HEK293 (cell line): ENCODE measurements around the gene ZNF184.
A peak's percentile ranks its signal among the peaks of the same experiment; 100 is the strongest.

Experiments
- GFI1B ChIP-seq: fragments of 450-650 bp; formaldehyde crosslinking; IDR thresholded peaks from 2 replicates; pipeline ENCODE4 v1.5.1; 2016; ENCODE audit warnings: missing biosample characterization, missing genetic modification characterization
- HOXC10 ChIP-seq: sonication (generic); formaldehyde crosslinking; IDR thresholded peaks from 2 replicates; pipeline ENCODE4 v1.8.1; 2023; ENCODE audit warnings: mild to moderate bottlenecking, missing genetic modification reagents
- KLF10 ChIP-seq: fragments of 450-650 bp; IDR thresholded peaks from 2 replicates; pipeline ENCODE4 v1.5.1; 2018; ENCODE audit warnings: missing biosample characterization, mild to moderate bottlenecking, missing genetic modification characterization
- OVOL3 ChIP-seq: fragments of 450-650 bp; formaldehyde crosslinking; IDR thresholded peaks from 2 replicates; pipeline ENCODE4 v1.5.1; 2016; ENCODE audit warnings: missing biosample characterization, missing genetic modification characterization
- REPIN1 ChIP-seq: fragments of 450-650 bp; formaldehyde crosslinking; IDR thresholded peaks from 2 replicates; pipeline ENCODE4 v1.5.1; 2017; ENCODE audit warnings: missing biosample characterization, missing genetic modification characterization, low read depth
- SP3 ChIP-seq: fragments of 450-650 bp; formaldehyde crosslinking; IDR thresholded peaks from 2 replicates; pipeline ENCODE4 v1.5.1; 2016; ENCODE audit warnings: missing biosample characterization, missing genetic modification characterization
- ZFP69B ChIP-seq: fragments of 450-650 bp; formaldehyde crosslinking; IDR thresholded peaks from 2 replicates; pipeline ENCODE4 v1.5.1; 2016; ENCODE audit warnings: missing biosample characterization, missing genetic modification characterization
- ZNF184 ChIP-seq: fragments of 450-650 bp; IDR thresholded peaks from 2 replicates; pipeline ENCODE4 v1.5.1; 2018; ENCODE audit warnings: missing biosample characterization, mild to moderate bottlenecking, missing genetic modification characterization
- ZNF211 ChIP-seq: fragments of 450-650 bp; formaldehyde crosslinking; IDR thresholded peaks from 2 replicates; pipeline ENCODE4 v1.5.1; 2016; ENCODE audit warnings: low read depth, missing biosample characterization, missing genetic modification characterization
- ZNF26 ChIP-seq: fragments of 450-650 bp; formaldehyde crosslinking; IDR thresholded peaks from 2 replicates; pipeline ENCODE4 v1.5.1; 2016; ENCODE audit warnings: missing biosample characterization, missing genetic modification characterization
- ZNF266 ChIP-seq: fragments of 450-650 bp; formaldehyde crosslinking; IDR thresholded peaks from 2 replicates; pipeline ENCODE4 v1.5.1; 2016; ENCODE audit warnings: missing biosample characterization, missing genetic modification characterization, low read depth
- ZNF280C ChIP-seq: fragments of 450-650 bp; formaldehyde crosslinking; IDR thresholded peaks from 2 replicates; pipeline ENCODE4 v1.5.1; 2016; ENCODE audit warnings: missing biosample characterization, missing genetic modification characterization
- ZNF324 ChIP-seq: fragments of 450-650 bp; formaldehyde crosslinking; IDR thresholded peaks from 2 replicates; pipeline ENCODE4 v1.5.1; 2016; ENCODE audit warnings: missing biosample characterization, missing genetic modification characterization
- ZNF362 ChIP-seq: fragments of 450-650 bp; formaldehyde crosslinking; IDR thresholded peaks from 2 replicates; pipeline ENCODE4 v1.5.1; 2016; ENCODE audit warnings: missing biosample characterization, missing genetic modification characterization
- ZNF37A ChIP-seq: fragments of 450-650 bp; IDR thresholded peaks from 2 replicates; pipeline ENCODE4 v1.5.1; 2018; ENCODE audit warnings: missing biosample characterization, missing genetic modification characterization
- ZNF391 ChIP-seq: fragments of 450-650 bp; formaldehyde crosslinking; IDR thresholded peaks from 2 replicates; pipeline ENCODE4 v1.5.1; 2016; ENCODE audit warnings: low read depth, missing biosample characterization, missing genetic modification characterization, borderline replicate concordance
- ZNF416 ChIP-seq: fragments of 450-650 bp; formaldehyde crosslinking; IDR thresholded peaks from 2 replicates; pipeline ENCODE4 v1.5.1; 2016; ENCODE audit warnings: missing biosample characterization, missing genetic modification characterization
- ZNF792 ChIP-seq: fragments of 450-650 bp; formaldehyde crosslinking; IDR thresholded peaks from 2 replicates; pipeline ENCODE4 v1.5.1; 2016; ENCODE audit warnings: missing biosample characterization, missing genetic modification characterization
- ZSCAN18 ChIP-seq: fragments of 450-650 bp; formaldehyde crosslinking; IDR thresholded peaks from 2 replicates; pipeline ENCODE4 v1.5.1; 2016; ENCODE audit warnings: missing biosample characterization, missing genetic modification characterization
- TF ChIP-seq, protein P1 (sequence below): fragments of 450-650 bp; formaldehyde crosslinking; IDR thresholded peaks from 2 replicates; pipeline ENCODE4 v1.5.1; 2017; ENCODE audit warnings: missing biosample characterization, missing genetic modification characterization
- TF ChIP-seq, protein P2 (sequence below): fragments of 450-650 bp; formaldehyde crosslinking; IDR thresholded peaks from 2 replicates; pipeline ENCODE4 v1.5.1; 2016; ENCODE audit warnings: missing biosample characterization, missing genetic modification characterization, borderline replicate concordance
- TF ChIP-seq, protein P3 (sequence below): fragments of 450-650 bp; formaldehyde crosslinking; IDR thresholded peaks from 2 replicates; pipeline ENCODE4 v1.5.1; 2016; ENCODE audit warnings: missing biosample characterization, missing genetic modification characterization, low read depth
- TF ChIP-seq, protein P4 (sequence below): fragments of 450-650 bp; formaldehyde crosslinking; IDR thresholded peaks from 2 replicates; pipeline ENCODE4 v1.5.1; 2016; ENCODE audit warnings: missing biosample characterization, missing genetic modification characterization

ZNF184 gene

DNA sequence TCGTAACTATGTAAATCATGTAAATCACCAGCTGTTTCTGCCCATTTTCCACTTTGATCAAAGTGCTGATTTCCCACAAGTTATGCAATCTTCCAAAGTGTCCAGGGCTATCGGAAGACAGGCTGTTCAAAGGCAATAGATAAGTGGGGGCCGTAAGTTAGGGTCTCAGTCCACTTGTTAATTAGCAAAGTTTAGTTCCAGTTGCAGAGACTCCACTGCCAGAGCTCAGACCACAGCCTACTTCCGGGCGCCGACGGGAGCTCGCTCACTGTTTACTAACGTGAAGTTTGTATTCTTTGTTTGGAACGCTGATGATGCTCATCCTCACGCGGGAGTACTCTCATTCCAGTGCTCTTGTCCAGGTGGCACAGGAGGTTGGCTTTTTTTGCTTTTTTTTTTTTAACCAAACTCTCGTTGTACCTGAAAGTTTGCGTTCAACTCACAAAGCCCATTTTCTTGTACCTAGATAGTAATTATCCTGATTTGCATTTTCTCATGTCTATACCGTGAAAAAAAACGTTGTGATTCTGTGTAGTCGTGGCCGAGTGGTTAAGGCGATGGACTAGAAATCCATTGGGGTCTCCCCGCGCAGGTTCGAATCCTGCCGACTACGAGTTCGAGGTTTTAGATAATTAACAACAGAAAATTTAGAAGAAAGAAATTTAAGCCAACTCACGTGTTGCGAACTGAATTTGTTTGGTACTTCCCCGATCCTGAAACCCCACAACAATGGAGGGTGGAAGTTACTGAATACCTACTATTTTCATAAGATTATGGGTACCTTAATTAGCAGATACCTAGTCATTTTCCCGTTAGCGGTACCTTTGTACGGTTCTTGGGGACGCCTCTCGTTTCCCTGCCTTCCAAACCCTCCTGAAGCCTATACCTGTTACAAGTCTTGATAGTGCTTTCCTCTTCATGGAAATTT is 29.9 kb upstream of the ZNF184 start (continued):
- TF ChIP-seq ZNF362 (tag by site-specific recombination) (peak; percentile 99), ZNF324 (tag by site-specific recombination) (peak; percentile 40; the same call in 1 of the 2 replicates), ZNF280C (no peak), GFI1B (tag by site-specific recombination) (peak; percentile 81), OVOL3 (tag by site-specific recombination) (peak; percentile 48; the same call in 1 of the 2 replicates), ZNF26 (tag by site-specific recombination) (no peak), ZNF37A (no peak; the same call in 1 of the 2 replicates), ZSCAN18 (tag by site-specific recombination) (no peak), HOXC10 (CRISPR knock-in tag) (no peak), ZNF416 (no peak), REPIN1 (no peak), ZNF184 (peak; percentile 67), KLF10 (tag by site-specific recombination) (peak; percentile 37; the same call in 1 of the 2 replicates), ZNF266 (tag by site-specific recombination) (no peak), SP3 (tag by site-specific recombination) (peak; percentile 38), ZFP69B (tag by site-specific recombination) (peak; percentile 57), ZNF391 (tag by site-specific recombination) (peak; percentile 63; the same call in 1 of the 2 replicates), ZNF792 (tag by site-specific recombination) (0 out of 2 replicates have a peak, but pooled peaks have one; percentile 63), ZNF211 (tag by site-specific recombination) (no peak)
- TF ChIP-seq, protein P1, sequence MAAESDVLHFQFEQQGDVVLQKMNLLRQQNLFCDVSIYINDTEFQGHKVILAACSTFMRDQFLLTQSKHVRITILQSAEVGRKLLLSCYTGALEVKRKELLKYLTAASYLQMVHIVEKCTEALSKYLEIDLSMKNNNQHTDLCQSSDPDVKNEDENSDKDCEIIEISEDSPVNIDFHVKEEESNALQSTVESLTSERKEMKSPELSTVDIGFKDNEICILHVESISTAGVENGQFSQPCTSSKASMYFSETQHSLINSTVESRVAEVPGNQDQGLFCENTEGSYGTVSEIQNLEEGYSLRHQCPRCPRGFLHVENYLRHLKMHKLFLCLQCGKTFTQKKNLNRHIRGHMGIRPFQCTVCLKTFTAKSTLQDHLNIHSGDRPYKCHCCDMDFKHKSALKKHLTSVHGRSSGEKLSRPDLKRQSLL (tag by site-specific recombination), result no peak; the same call in 1 of the 2 replicates
- TF ChIP-seq, protein P2, sequence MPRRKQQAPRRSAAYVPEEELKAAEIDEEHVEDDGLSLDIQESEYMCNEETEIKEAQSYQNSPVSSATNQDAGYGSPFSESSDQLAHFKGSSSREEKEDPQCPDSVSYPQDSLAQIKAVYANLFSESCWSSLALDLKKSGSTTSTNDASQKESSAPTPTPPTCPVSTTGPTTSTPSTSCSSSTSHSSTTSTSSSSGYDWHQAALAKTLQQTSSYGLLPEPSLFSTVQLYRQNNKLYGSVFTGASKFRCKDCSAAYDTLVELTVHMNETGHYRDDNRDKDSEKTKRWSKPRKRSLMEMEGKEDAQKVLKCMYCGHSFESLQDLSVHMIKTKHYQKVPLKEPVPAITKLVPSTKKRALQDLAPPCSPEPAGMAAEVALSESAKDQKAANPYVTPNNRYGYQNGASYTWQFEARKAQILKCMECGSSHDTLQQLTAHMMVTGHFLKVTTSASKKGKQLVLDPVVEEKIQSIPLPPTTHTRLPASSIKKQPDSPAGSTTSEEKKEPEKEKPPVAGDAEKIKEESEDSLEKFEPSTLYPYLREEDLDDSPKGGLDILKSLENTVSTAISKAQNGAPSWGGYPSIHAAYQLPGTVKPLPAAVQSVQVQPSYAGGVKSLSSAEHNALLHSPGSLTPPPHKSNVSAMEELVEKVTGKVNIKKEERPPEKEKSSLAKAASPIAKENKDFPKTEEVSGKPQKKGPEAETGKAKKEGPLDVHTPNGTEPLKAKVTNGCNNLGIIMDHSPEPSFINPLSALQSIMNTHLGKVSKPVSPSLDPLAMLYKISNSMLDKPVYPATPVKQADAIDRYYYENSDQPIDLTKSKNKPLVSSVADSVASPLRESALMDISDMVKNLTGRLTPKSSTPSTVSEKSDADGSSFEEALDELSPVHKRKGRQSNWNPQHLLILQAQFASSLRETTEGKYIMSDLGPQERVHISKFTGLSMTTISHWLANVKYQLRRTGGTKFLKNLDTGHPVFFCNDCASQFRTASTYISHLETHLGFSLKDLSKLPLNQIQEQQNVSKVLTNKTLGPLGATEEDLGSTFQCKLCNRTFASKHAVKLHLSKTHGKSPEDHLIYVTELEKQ, result no peak
- TF ChIP-seq, protein P3, sequence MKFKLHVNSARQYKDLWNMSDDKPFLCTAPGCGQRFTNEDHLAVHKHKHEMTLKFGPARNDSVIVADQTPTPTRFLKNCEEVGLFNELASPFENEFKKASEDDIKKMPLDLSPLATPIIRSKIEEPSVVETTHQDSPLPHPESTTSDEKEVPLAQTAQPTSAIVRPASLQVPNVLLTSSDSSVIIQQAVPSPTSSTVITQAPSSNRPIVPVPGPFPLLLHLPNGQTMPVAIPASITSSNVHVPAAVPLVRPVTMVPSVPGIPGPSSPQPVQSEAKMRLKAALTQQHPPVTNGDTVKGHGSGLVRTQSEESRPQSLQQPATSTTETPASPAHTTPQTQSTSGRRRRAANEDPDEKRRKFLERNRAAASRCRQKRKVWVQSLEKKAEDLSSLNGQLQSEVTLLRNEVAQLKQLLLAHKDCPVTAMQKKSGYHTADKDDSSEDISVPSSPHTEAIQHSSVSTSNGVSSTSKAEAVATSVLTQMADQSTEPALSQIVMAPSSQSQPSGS (tag by site-specific recombination), result 0 out of 2 replicates have a peak, but pooled peaks have one; percentile 8
- TF ChIP-seq, protein P4, sequence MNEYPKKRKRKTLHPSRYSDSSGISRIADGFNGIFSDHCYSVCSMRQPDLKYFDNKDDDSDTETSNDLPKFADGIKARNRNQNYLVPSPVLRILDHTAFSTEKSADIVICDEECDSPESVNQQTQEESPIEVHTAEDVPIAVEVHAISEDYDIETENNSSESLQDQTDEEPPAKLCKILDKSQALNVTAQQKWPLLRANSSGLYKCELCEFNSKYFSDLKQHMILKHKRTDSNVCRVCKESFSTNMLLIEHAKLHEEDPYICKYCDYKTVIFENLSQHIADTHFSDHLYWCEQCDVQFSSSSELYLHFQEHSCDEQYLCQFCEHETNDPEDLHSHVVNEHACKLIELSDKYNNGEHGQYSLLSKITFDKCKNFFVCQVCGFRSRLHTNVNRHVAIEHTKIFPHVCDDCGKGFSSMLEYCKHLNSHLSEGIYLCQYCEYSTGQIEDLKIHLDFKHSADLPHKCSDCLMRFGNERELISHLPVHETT (tag by site-specific recombination), result peak; percentile 74
